HK-2 (cell line): ENCODE measurements around the gene ESPN.

Experiments
- DNase-seq: peaks from one replicate; pipeline ENCODE4 v3.0.0-alpha.2; 2018; ENCODE audit not compliant: unreplicated experiment

ESPN gene

GRCh38 chr1:6408023-6408422 is 16.6 kb upstream of the ESPN start:
- no peak for DNase-seq

GRCh38 chr1:6409053-6409452 is 15.5 kb upstream of the ESPN start:
- no peak for DNase-seq

- DNase-seq, result no peak
These were observed 14.8 kb upstream of the ESPN start for GRCh38 chr1:6409733-6410132.

- no peak for DNase-seq
These were observed 14.2 kb upstream of the ESPN start for GRCh38 chr1:6410248-6410893.

GRCh38 chr1:6412896-6413295 is 11.7 kb upstream of the ESPN start:
- no peak for DNase-seq

- DNase-seq, result no peak
These were observed 10.1 kb upstream of the ESPN start for GRCh38 chr1:6414443-6414844.

GRCh38 chr1:6414881-6415626 is 9.5 kb upstream of the ESPN start:
- no peak for DNase-seq

GRCh38 chr1:6416295-6416656 is 8.3 kb upstream of the ESPN start:
- no peak for DNase-seq

GRCh38 chr1:6416906-6417305 is 7.7 kb upstream of the ESPN start:
- no peak for DNase-seq

GRCh38 chr1:6417961-6418667 is 6.5 kb upstream of the ESPN start:
- no peak for DNase-seq

GRCh38 chr1:6418668-6419396 is 5.7 kb upstream of the ESPN start:
- DNase-seq, result no peak

- no peak for DNase-seq
These were observed 5.2 kb upstream of the ESPN start for GRCh38 chr1:6419397-6419803.

GRCh38 chr1:6419804-6420453 is 4.6 kb upstream of the ESPN start, which contains the start of gene HES2:
Gene HES2, minus strand, starts transcription at chr1:6419919. Its CDS starts 99 bp downstream, at chr1:6419820.
- no peak for DNase-seq

GRCh38 chr1:6420454-6421042 is 4.0 kb upstream of the ESPN start:
- no peak for DNase-seq

- no peak for DNase-seq
These were observed 3.3 kb upstream of the ESPN start for GRCh38 chr1:6421266-6421665.

- peak; percentile 66 for DNase-seq
These were observed 1.1 kb upstream of the ESPN start for GRCh38 chr1:6423321-6423999.

GRCh38 chr1:6424000-6424565 is 493 bp upstream of the ESPN start:
- no peak for DNase-seq

GRCh38 chr1:6425658-6426057 is 1.1 kb downstream of the ESPN start:
- no peak for DNase-seq

GRCh38 chr1:6426277-6426971 is 1.8 kb downstream of the ESPN start:
- no peak for DNase-seq

- DNase-seq, result no peak
These were observed 2.4 kb downstream of the ESPN start for GRCh38 chr1:6426972-6427350.
